Measurements from ENCODE around the gene EHD1.

EHD1 gene

DNA sequence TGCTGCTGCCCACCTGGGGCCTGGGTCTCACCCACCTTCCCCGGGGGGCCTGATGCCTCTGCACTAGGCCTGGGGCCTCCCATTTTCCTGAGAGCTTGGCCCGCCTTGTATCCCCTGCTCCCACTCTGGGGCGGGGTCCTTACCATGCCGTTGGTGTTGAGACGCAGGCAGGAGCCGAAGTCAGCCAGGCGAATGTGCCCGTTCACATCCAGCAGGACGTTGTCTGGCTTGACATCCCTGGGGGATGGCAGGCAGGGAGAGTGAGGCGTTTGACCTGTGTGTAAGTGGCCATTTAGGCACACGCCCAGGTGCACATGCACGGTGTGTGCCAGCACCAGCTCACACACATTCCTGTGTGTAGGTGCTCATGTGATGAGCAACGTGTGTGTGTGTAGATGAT lies 39.1 kb downstream of the EHD1 start:
- no peaks in the 10 kb centered on the region for H3K79me2 ChIP-seq (ENCODE audit: control insufficient read depth, insufficient read depth, low read length, unreplicated experiment)
- H3K27me3 ChIP-seq (ENCODE audit: insufficient read depth, low read length): no peaks in the 10 kb centered on the region
- H3K4me3 ChIP-seq (ENCODE audit: low read depth, low read length): no peak overlapping the region
- H3K4me1 ChIP-seq (ENCODE audit: control insufficient read depth, insufficient read depth, low read length, unreplicated experiment): peaks cover 15% of the 10 kb centered on the region
- H3K27ac ChIP-seq (ENCODE audit: low read depth, low read length): no peak overlapping the region
- no peaks in the 10 kb centered on the region for H3K36me3 ChIP-seq (ENCODE audit: insufficient read depth, low read length)
- no peak overlapping the region for H2AFZ ChIP-seq (ENCODE audit: low read length, unreplicated experiment)

DNA sequence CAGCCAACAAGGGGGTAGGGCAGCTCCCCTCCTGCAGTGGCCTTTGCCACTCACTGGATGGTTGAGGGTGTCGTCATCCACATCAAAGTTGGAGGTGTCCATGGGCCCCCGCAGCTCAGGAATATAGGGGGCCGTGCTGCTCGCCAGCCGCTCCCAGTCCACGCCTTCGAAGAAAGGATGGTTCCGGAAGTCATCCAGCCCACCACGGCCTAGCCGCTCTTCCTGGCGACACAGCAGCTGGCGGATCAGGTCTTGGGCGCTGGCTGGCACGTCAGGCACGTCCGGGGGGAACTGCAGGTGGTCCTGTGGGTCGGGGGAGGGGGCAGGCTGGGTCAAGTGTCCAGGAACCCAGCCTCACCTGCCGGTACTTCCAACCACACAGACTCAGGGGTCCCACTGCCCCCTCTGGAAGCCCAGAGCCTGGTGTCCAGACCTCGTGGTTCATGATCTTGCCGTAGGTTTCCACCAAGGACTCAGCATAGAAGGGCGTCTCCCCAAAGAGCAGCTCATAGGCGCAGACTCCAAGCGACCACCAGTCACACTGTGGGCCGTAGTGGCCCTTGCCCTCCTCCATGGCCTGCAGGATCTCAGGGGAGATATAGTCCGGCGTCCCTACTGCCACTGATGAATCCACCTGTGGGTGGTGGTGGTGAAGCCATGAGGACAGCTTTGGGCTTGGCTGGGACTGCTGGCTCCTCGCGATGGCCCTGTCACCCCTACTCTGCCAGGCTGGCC lies 39.7 kb downstream of the EHD1 start:
- H3K27ac ChIP-seq (ENCODE audit: low read depth, low read length): no peak overlapping the region
- H2AFZ ChIP-seq (ENCODE audit: low read length, unreplicated experiment): no peak overlapping the region
- H3K4me1 ChIP-seq (ENCODE audit: control insufficient read depth, insufficient read depth, low read length, unreplicated experiment): peaks cover 11% of the 10 kb centered on the region
- no peaks in the 10 kb centered on the region for H3K27me3 ChIP-seq (ENCODE audit: insufficient read depth, low read length)
- H3K36me3 ChIP-seq (ENCODE audit: insufficient read depth, low read length): no peaks in the 10 kb centered on the region
- no peak overlapping the region for H3K4me3 ChIP-seq (ENCODE audit: low read depth, low read length)
- H3K79me2 ChIP-seq (ENCODE audit: control insufficient read depth, insufficient read depth, low read length, unreplicated experiment): no peaks in the 10 kb centered on the region

DNA sequence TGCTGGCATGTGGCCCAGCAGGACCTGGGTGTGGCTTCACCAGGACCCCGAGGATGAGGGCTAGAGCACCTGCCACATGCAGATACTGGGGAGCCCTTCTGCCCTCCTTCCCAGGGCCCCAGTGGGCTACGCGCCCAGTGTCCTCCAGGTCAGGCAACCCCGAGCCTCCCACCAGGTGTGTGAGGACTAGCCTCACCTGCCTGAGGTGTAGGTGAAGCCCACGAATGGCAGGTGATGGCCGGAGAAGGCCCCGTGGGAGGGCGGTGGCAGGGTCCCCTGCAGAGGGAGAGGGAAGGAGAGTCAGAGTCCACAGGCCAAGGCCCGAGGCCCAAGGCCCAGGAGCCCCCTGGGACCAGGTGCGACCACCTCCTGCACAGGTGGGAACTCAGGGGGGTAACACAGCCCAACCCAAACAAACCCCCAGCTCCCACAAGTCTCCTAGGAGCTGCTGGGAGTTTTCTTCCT lies 40.5 kb downstream of the EHD1 start:
- Histone ChIP-seq H2AFZ (ENCODE audit: low read length, unreplicated experiment) (no peak overlapping the region), H3K36me3 (ENCODE audit: insufficient read depth, low read length) (no peaks in the 10 kb centered on the region), H3K4me3 (ENCODE audit: low read depth, low read length) (no peak overlapping the region), H3K79me2 (ENCODE audit: control insufficient read depth, insufficient read depth, low read length, unreplicated experiment) (no peaks in the 10 kb centered on the region), H3K27ac (ENCODE audit: low read depth, low read length) (no peak overlapping the region), H3K4me1 (ENCODE audit: control insufficient read depth, insufficient read depth, low read length, unreplicated experiment) (peaks cover 3% of the 10 kb centered on the region), H3K27me3 (ENCODE audit: insufficient read depth, low read length) (no peaks in the 10 kb centered on the region)

DNA sequence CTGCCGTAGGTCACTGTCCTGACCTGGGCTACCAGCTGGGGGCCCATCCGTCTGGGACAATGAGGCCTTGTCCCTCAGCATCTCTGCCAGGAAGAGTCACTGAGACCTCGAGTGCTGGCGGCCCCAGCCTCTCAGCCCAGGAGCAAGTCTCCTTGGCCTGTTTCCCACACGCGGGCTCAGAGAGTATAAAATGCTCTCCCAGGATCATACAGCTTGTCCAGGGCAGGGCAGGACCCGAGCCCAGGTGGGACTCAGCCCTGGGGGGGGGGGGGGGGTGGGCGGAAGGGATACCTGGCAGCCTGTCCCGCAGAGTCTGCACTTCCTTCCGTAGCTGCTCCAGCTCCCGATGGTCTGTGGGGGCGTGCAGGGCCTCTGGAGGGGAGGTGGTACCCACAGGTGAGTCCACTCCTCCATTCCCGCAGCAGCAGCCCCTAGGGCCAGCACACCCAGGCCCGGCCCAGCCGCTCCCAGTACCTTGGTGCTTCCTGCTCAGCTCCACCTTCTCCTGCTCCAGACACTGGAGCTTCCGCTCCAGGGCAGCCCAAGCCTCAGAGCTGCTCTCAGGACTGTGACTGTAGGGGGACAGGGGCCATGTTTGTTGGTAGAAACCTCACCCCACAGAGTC lies 41.9 kb downstream of the EHD1 start:
- Histone ChIP-seq H3K27ac (ENCODE audit: low read depth, low read length) (no peak overlapping the region), H3K79me2 (ENCODE audit: control insufficient read depth, insufficient read depth, low read length, unreplicated experiment) (no peaks in the 10 kb centered on the region), H3K4me1 (ENCODE audit: control insufficient read depth, insufficient read depth, low read length, unreplicated experiment) (no peaks in the 10 kb centered on the region), H2AFZ (ENCODE audit: low read length, unreplicated experiment) (no peak overlapping the region), H3K36me3 (ENCODE audit: insufficient read depth, low read length) (no peaks in the 10 kb centered on the region), H3K27me3 (ENCODE audit: insufficient read depth, low read length) (no peaks in the 10 kb centered on the region), H3K4me3 (ENCODE audit: low read depth, low read length) (no peak overlapping the region)

DNA sequence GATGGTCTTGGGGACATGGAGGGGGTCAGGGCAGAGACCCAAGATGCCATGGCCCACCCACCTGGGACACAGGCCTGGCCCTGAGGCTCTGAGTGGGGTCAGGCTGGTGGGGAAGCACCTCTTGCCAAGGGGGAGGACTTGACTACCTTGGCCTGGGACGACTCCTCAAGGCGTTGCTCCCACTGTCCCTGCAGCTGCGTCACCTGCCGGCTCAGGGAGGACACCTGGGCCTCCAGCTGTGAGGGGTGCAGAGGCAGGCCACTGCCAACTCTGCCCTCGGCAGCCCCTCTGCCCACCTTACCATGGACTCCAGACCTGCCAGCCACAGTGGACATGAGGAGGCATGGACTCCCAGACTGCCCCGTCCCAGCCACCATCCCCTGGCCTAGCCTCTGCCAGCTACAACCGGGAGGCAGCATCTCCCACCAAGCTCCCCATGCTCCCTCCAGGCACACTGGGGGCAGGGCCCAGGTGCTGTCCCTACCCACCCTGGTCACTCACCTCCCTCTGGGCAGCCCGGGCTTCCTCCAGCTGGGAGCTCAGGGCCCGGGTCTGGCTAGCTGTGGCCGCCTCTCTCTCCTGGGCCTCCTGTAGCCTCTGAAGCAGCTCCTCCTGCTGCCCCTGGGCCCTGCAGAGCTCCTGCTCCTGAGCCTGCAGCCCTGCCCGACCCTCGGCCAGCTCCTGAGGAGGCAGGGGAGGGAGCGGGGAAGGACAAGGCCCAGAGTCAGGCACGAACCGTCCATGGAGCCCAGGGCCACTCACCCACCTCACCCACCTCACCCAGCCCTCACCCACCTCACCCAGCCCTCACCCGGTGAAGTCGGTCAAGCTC lies 42.6 kb downstream of the EHD1 start:
- no peaks in the 10 kb centered on the region for H3K4me1 ChIP-seq (ENCODE audit: control insufficient read depth, insufficient read depth, low read length, unreplicated experiment)
- H3K27me3 ChIP-seq (ENCODE audit: insufficient read depth, low read length): no peaks in the 10 kb centered on the region
- no peak overlapping the region for H3K4me3 ChIP-seq (ENCODE audit: low read depth, low read length)
- no peaks in the 10 kb centered on the region for H3K79me2 ChIP-seq (ENCODE audit: control insufficient read depth, insufficient read depth, low read length, unreplicated experiment)
- no peaks in the 10 kb centered on the region for H3K36me3 ChIP-seq (ENCODE audit: insufficient read depth, low read length)
- no peak overlapping the region for H2AFZ ChIP-seq (ENCODE audit: low read length, unreplicated experiment)
- no peak overlapping the region for H3K27ac ChIP-seq (ENCODE audit: low read depth, low read length)

DNA sequence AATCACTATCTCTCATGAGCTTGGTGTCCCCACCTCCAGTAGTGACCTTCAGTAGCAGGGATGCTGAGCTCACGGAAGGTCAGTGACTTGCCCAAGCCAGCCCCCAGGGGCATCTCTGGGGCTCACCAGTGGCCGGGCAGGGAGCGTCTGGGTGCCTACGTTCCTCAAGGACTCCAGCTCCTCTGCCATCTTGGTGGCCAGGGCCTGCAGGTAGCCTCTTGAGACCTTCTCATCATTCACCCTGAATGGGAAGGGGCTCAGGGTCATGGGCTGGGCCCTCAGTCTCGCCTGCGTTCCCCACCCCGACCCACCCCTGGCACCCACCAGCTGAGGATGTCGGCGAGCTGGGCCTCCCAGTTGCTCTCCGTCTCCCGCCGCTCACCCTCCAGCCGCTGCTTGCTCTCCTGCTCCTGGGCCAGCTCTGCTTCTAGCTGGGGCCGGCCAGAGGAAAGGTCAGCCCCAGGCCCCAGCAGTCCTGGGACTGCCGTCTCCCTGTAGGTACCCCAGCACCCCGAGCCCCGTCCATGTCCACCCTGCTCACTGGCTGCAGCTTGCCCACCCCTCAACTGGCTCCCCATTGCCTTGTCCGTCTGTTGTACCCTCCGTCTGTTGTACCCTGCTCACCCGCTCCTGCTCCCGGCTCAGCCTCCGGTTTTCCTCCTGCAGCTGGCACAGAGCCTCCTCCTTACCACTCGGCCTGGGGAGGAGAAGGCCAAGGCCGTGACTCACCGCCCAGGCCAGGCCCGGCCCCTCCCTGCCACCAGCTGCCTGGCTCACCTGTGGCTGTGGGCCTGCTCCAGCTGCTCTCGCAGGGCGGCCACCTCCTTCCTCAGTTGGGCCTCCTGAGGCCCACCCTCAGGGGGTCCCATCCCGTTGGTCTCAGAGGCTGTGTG lies 43.5 kb downstream of the EHD1 start:
- H3K36me3 ChIP-seq (ENCODE audit: insufficient read depth, low read length): no peaks in the 10 kb centered on the region
- no peaks in the 10 kb centered on the region for H3K27me3 ChIP-seq (ENCODE audit: insufficient read depth, low read length)

DNA sequence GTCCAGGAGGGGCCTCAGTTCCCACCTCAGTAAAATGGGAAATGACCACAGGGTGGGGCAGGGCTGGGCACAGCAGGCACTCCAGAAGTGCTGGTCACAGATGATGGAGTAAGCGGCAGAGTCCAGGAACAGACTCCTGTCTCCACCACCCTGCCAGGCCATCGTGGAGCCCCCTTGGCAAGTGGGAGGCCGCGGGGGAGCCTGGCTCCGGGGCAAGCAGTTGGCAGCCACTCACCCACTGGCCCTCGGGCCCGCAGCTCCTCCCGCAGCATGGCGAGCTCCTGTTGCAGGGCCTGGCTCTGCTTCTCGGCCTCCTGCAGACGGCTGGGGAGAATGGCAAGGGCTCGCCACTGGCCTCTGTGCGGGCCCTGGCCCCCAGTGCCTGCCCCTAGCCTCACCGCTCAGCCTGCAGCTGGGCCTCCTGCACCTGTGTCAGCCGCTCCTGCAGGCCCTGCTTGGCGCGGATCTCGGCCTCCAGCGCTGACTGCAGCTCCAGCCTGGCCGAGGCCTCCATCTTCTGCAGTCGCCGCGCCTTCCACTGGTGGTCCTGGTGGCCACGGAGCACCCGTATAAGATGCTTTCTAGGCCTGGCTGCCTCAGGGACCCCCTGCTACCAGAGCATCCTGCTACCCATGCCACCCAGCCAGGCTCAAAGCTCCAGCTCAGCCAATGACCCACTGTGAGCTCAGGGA lies 44.2 kb downstream of the EHD1 start:
- Histone ChIP-seq H2AFZ (ENCODE audit: low read length, unreplicated experiment) (no peak overlapping the region), H3K4me3 (ENCODE audit: low read depth, low read length) (no peak overlapping the region), H3K27me3 (ENCODE audit: insufficient read depth, low read length) (no peaks in the 10 kb centered on the region), H3K4me1 (ENCODE audit: control insufficient read depth, insufficient read depth, low read length, unreplicated experiment) (no peaks in the 10 kb centered on the region), H3K27ac (ENCODE audit: low read depth, low read length) (no peak overlapping the region), H3K79me2 (ENCODE audit: control insufficient read depth, insufficient read depth, low read length, unreplicated experiment) (no peaks in the 10 kb centered on the region), H3K36me3 (ENCODE audit: insufficient read depth, low read length) (no peaks in the 10 kb centered on the region)

More for the DNA sequence above, 43.5 kb downstream of the EHD1 start:
- Histone ChIP-seq H3K79me2 (ENCODE audit: control insufficient read depth, insufficient read depth, low read length, unreplicated experiment) (no peaks in the 10 kb centered on the region), H3K27ac (ENCODE audit: low read depth, low read length) (no peak overlapping the region), H3K4me1 (ENCODE audit: control insufficient read depth, insufficient read depth, low read length, unreplicated experiment) (no peaks in the 10 kb centered on the region), H2AFZ (ENCODE audit: low read length, unreplicated experiment) (no peak overlapping the region), H3K4me3 (ENCODE audit: low read depth, low read length) (no peak overlapping the region)

DNA sequence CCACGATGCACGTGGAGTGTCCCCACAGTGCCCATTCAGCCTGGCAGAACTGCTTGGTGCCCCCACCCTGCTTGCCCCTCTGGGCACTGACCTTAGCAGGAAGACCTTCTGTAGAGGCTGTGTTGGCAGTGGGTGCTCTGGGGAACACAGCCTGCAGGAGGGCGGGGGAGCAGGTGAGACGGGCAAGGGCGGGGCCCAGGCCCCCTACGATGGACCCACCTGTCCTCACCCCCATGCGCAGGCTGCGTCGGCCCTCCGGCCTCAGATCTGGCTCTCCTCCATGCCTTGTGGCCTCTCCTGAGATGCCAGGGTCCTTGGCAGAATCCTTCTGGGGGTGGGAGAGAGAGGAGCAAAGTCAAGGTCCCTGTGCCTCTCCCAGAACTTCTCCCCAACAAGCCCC lies 44.9 kb downstream of the EHD1 start:
- Histone ChIP-seq H3K4me3 (ENCODE audit: low read depth, low read length) (no peak overlapping the region), H3K27ac (ENCODE audit: low read depth, low read length) (no peak overlapping the region), H3K79me2 (ENCODE audit: control insufficient read depth, insufficient read depth, low read length, unreplicated experiment) (no peaks in the 10 kb centered on the region), H3K27me3 (ENCODE audit: insufficient read depth, low read length) (no peaks in the 10 kb centered on the region), H2AFZ (ENCODE audit: low read length, unreplicated experiment) (no peak overlapping the region), H3K4me1 (ENCODE audit: control insufficient read depth, insufficient read depth, low read length, unreplicated experiment) (no peaks in the 10 kb centered on the region), H3K36me3 (ENCODE audit: insufficient read depth, low read length) (no peaks in the 10 kb centered on the region)

DNA sequence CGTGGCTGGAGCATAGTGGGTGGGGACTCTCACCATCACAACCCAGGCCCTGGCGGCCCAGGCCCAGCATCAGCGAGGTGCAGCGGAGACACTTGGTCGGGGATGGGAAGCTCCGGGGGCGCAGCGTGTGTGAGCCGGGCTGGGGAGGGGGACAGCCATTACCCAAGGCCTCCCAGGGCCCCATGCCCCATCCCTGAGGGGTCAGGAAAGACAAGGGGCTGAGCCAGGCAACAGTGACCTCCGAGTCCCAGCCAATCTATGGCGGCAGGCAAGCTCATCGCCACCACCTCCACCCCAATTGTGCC lies 45.3 kb downstream of the EHD1 start:
- Histone ChIP-seq H3K4me1 (ENCODE audit: control insufficient read depth, insufficient read depth, low read length, unreplicated experiment) (no peaks in the 10 kb centered on the region), H3K27ac (ENCODE audit: low read depth, low read length) (no peak overlapping the region), H3K27me3 (ENCODE audit: insufficient read depth, low read length) (no peaks in the 10 kb centered on the region), H2AFZ (ENCODE audit: low read length, unreplicated experiment) (no peak overlapping the region), H3K79me2 (ENCODE audit: control insufficient read depth, insufficient read depth, low read length, unreplicated experiment) (no peaks in the 10 kb centered on the region), H3K4me3 (ENCODE audit: low read depth, low read length) (no peak overlapping the region), H3K36me3 (ENCODE audit: insufficient read depth, low read length) (no peaks in the 10 kb centered on the region)

Measured in ACC112 (cell line).